DMS53 (cell line): ENCODE measurements around the gene EML3.
A peak's percentile ranks its signal among the peaks of the same experiment; 100 is the strongest.
"Not testable (repeated sequence)": the region's sequence is repeated elsewhere in the genome, so short reads cannot be mapped to it uniquely, and the experiment has no call there.

ENCODE experiments used
- DNase-seq: peaks from one replicate; lab custom pipeline; 2025; lab: John Stamatoyannopoulos, UW

The EML3 gene, protein sequence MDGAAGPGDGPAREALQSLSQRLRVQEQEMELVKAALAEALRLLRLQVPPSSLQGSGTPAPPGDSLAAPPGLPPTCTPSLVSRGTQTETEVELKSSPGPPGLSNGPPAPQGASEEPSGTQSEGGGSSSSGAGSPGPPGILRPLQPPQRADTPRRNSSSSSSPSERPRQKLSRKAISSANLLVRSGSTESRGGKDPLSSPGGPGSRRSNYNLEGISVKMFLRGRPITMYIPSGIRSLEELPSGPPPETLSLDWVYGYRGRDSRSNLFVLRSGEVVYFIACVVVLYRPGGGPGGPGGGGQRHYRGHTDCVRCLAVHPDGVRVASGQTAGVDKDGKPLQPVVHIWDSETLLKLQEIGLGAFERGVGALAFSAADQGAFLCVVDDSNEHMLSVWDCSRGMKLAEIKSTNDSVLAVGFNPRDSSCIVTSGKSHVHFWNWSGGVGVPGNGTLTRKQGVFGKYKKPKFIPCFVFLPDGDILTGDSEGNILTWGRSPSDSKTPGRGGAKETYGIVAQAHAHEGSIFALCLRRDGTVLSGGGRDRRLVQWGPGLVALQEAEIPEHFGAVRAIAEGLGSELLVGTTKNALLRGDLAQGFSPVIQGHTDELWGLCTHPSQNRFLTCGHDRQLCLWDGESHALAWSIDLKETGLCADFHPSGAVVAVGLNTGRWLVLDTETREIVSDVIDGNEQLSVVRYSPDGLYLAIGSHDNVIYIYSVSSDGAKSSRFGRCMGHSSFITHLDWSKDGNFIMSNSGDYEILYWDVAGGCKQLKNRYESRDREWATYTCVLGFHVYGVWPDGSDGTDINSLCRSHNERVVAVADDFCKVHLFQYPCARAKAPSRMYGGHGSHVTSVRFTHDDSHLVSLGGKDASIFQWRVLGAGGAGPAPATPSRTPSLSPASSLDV

DNA sequence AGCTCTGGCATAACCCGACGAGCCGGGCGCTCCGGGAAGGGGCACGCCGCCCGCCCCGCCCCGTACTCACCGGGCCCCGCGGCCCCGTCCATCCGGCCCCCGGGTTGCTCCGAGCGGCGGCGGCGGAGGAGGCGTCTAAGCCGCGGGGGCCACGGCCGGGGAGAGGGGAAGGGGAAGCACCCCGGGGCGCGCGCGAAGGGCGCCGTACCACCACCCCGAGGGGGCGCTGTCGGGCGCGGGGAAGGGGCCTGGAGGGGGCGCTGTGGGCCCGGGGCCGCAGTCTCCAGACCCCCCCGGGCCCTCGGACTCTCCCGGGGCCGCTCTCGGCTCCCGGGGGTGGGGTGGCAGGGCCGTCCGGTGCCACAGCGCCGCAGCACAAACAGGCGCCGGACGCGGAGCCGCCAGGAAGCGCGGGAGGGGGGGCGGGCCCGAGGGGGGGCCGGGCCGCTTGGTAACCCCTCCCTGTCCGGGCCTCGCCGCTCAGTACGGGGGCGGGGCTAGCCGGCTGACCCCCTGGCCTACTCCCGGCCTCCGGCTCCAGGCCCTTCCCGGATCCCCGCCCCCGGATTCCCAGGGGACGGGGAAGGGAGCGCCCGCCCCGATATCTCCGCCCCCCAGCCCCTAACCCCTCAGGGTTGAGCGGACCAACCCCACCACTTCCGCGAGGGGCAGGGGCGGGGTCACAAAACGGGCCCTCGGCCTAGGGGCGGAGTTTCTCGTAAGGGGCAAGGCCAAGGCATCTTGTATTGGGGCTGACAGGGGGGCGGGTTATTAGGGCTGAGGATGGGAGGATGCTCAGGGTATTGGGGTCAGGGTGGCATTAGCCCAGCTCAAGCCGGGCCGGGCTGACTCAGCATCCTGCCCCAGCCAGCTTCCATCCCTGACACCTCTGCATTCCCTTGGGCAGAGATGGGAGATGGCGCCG lies at the start of gene EML3, which contains the start of gene ROM1:
EML3 (minus strand) TSS at position 410 of the 925 bp plus-strand sequence; CDS start at position 92, 318 bp downstream.
ROM1 (plus strand) TSS at position 892 of the 925 bp plus-strand sequence; CDS start at position 917, 25 bp downstream.
- DNase-seq, result peak; percentile 92

DNA sequence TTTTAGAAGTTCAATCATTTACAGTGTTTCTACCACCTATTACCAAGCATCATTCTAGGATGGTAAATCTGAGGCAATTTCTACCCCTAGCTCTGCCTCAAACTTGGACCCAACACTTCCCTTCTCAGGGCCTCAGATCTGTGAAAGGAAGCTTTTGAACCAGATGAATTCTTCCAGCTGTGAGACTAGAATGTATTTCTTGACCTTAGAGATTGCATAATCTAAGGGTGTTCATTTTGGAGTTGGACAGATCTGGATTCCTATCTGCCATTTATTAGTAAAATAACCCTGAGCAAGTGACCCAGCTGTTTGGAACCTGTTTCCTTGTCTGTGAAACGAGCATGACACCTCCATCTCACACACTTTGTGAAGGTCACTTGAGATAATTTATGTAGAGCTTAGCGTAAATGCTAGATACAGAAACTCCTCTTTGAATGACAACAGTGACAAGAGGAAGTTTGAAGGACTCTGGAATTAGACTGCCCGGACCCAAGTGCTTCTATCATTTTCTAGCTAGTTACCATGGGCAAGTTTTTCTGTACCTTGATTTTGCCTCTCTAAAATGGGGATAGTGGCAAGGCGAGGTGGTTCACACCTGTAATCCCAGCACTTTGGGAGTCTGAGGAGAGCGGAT lies 44.3 kb upstream of the EML3 start:
- DNase-seq, result no peak

DNA sequence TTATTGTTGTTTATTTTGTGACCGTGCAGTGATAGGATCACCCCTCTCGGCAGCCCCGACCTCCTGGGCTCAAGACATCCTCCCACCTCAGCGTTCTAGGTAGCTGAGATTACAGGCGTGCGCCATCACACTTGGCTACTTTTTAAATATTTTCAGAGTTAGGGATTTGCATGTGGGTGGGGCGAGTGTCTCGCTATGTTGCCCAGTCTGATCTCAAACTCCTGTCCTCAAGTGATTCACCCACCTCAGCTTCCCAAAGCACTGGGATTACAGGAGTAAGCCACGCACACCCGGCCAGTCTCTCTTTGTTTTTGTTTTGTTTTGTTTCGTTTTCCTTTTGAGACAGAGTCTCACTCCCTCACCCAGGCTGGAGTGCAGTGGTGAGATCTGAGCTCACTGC lies 41.7 kb upstream of the EML3 start:
- DNase-seq, result no peak

DNA sequence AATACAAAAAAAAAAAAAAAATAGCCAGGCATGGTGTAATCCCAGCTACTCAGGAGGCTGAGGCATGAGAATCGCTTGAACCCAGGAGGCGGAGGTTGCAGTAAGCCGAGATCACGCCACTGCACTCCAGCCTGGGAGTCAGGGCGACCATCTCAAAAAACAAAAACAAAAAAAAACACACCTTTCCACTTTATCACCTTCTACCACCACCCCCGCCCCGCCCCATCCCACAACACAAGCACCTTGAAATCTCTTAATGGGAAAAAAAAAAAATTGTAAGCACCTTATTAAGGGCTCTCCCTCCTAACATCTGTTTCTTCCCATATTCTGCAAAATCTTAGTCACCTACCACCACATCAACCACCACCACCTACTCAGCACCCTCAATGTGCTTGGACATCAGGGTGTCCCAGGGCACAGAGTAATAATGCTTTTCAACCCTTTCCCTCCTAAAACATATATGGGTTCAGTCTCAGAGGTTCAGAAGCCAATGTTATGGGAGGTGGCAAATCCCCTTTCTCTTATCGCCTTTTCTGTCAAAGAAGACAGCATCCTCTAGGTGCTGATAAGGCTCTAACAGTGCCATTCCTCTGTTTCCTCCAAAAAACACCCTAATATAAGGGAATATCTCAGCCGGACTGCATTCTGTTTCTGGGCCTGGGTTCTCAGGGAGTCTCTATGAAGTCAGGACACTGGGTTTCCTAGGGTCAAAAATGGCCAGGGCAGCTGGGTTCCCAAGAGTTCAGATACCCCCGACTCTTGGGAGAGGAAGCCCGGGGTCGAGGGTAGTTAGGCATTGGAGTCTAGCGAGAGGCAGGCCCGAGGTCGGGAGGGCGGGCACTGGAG lies 39.8 kb upstream of the EML3 start:
- no peak for DNase-seq

DNA sequence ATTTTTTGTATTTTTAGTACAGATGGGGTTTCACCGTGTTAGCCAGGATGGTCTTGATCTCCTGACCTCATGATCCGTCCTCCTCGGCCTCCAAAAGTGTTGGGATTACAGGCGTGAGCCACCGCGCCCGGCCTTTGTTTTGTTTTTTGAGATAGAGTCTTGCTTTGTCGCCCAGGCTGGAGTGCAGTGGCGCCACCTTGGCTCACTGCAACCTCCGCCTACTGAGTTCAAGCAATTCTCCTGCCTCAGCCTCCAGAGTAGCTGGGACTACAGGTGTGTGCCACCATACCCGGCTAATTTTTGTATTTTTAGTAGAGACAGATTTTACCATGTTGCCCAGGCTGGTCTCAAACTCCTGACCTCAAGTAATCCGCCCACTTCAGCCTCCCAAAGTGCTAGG lies 37.7 kb upstream of the EML3 start:
- DNase-seq, result not testable (repeated sequence)

DNA sequence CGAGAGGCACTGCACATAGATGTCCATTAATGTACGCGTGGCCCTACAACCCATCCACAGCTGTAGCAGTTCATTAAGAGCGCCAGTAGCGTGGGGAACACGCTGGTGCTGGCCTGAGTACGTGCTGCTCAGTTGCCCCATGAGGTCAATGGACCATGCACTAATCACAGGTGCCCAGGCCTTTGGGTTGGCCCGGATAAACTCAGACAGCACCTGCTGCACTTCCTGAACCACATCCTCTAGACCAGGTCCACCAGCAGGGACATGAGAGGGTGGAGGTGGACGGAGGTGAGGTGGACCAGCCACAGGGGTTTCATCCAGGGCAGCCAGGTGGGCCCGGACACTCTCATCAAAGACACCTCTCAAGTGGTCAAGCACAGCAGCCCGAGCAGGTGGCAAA lies 36.9 kb upstream of the EML3 start:
- no peak for DNase-seq

DNA sequence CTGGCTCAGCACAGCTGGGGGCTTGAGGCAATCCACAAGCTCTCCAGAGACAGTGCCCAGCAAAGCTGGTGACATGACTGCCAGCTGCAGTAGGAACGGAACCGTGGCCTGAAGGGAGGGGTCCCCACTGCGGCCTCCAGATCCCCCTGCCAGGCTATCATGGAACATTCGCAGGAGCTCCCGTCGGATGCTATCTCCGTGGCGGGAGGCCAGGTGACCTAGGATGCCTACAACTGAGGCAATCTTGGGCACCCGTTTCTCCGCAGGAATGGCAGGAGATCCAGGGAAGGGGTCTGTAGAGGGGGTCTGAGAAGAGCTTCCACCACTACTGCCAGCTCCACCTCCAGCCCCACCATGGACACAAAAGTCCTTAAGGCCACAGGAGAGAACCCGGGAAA lies 36.4 kb upstream of the EML3 start:
- no peak for DNase-seq

DNA sequence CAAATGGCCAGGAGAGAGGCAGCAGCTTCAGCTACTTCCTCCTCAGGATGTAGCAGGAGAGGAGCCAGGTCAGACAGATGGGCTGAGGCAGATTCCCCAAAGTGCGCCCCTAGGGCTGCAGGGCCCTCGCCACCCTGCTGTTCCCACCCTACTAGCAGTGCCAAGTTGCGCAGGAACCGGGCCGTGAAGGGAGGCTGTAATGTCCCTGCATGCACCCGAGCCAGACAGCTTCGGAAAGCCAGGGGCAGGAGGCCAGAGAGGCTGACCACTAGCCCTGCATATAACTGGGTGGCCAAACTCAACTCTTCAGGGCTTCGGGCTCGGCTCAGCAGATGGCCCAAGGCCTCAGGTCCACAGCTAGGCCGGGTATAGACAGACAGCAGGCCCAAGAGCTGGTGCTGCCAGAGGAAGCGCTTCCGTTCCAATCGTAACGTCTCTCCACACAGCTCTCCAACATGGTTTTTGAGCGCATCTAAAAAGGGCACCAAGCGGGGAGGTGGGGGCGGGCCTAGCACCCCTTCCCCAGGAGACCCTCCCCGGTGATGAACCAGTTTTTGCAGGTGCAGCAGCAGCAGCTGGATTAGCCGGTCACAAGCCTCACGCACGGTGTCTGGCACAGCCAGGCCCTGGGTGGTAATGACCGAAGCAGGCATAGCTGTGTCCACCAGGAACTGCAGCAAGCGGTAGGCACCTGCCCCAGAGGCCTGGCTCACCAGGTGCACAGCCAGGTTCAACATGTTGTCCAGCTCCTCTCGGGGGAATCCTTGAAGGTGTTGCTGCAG lies 35.8 kb upstream of the EML3 start:
- no peak for DNase-seq

DNA sequence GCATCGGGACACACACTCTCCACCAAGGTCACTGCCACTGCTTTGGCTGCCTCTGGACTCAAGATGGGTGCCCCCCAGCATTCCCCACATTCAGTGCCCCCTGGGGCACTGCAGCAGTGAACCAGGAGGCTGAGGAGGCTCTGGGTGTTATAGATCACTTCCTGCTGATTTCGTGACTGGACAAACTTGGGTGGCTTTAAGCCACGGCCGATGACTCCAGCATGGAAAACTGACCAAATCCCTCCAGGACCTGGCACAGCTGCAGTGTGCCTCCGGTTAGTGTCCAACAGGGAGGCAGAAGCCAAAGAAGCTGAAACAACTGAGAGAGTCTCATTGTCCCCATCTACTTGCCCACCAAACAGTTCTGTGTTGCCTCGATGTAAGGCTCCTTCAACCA lies 35.0 kb upstream of the EML3 start:
- DNase-seq, result no peak

DNA sequence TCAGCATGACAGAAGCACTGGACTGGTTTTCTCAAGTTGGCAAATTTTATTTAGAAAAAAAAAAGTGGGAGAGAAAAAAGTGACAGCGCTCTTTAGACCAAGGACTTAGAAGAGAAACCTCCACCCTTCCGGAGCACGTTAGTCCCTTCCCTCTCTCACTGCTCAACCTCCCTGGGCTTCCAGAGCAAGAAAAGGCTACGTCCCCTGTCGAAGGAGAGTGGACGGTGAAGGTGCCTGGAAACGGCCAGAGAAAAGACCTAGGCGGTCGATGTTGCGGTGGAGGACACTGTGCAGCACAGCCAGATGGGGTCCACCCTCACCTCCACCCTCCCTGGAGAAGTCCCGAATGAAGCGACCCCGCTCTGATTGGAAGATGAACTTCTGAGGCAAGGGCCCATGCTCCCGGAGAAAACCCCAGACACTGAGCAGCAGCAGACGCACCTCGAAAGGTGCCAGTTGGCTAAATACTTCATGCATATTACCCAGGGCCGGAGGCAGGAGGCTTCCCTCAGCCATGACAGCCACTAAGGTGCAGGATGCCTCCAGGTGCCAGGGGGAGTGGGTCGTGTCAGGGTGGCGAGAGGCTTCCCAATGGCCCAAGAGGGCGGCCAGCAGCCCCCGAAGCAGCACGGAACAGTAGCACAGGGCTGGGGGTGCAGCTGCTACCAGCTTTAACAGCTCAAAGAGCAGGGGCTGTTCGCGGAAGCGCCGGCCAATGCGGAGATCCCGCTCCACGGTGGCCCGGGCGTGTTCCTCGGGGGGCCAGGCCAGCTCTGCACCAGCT lies 34.4 kb upstream of the EML3 start:
- DNase-seq, result no peak

DNA sequence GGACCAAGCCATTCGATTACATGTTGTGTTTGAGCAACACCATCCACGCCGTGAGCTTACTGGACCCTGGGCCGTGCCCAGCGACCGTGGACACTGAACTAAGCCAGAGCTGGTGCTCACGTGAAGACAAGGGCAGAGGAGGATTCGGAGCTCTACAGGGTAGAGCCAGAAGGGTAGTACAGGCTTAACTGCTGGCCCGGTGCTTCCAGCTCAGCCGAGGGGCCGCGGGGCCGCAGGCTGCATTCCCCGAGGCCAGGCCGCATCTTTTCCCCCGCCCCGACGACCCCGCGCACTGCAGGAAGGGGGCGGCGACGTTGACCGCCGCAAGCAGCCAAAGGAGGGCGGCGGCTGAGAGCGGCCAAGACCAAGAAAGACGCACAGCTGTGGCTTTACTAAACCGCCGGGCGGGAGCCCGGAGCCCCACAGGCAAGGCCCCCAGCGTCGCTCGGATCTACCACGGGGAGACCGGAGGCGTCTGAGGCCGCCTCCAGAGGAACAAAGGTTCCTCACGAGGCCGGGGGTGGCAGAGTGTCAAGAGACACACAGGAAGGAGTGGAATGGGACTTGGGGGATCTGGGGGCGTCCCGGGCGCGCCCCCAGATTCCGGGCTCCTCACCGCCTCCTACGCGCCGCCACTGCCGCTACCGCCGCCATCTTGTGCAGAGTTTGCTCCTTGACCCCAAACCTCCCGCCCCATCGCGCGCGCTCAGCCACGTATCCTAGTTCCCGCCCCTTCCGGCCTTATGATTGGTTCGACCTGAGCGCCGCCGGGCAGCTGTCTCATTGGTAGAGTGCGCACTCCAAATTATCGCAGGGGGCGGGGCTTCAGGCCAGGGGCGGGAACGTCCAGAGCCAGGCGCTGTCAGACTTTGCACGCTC lies 33.6 kb upstream of the EML3 start, which contains the start of gene GANAB:
GANAB (minus strand) TSS at position 668 of the 879 bp plus-strand sequence; CDS start at position 654, 14 bp downstream.
- peak; percentile 99 for DNase-seq

DNA sequence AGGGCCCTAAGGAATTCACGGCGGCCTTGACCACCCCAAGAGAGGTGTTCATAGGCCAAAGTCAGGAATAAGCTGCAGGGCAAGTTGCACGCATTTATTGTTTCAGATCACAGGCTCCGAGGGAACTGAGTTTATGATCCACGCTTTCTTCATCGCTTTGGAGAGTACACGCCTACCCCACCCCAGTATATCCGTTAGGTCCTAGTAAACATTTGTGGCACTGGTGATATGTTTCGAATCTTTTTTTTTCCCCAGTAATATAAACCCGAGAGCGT lies 33.0 kb upstream of the EML3 start:
- DNase-seq, result no peak

DNA sequence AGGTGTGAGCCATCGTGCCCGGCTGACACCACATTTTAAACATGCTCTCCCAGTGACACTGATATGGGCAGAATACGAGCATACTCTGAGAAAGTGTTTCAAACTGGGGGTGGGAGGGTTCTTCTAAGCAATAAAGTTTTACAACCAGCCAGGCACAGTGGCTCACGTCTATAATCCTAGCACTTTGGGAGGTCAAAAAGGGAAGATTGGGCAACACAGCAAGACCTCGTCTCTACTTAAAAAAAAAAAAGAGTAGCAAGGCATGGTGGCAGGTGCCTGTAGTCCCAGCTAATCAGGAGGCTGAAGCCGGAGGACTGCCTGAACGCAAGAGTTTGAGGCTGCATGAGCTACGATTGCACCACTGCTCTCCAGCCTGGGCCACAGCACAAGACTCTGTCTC lies 31.6 kb upstream of the EML3 start:
- DNase-seq, result no peak

DNA sequence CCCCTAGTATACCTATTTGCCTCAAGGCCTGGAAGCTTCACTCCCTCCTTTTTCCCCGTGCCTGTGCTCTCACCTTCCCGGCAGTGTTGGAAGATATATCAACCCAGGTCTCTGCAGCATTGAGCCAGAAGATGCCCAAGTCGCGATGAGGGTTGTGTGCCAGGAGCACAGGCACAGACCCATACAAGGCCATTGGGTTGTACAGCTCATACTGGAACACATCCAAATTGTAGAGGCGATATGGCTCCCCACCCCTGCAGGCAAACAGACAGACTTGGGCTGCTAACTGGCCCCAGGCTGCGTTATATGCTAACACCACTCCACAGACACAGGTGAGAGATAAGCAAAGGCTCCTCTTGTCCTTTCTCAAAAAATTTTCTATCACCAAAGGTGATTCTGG lies 19.9 kb upstream of the EML3 start:
- no peak for DNase-seq

DNA sequence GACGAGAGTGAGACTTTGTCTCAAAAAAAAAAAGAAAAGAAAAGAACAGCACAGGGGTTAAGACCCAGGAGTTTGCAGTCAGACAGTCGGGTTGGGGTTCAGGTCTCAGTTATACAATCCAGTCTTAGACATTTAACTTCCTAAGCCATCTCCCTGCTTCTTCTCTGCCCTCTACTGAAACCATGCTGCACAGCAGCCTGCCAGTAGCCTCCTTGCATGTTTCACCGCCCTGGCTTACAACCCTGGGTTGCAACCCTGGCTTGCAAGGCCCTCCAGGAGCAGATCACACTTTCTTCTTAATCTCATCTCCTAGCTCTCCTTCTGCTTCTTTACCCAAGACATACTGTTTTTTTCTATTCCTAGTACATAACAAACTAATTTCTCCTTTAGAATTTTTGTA lies 15.1 kb upstream of the EML3 start:
- no peak for DNase-seq

DNA sequence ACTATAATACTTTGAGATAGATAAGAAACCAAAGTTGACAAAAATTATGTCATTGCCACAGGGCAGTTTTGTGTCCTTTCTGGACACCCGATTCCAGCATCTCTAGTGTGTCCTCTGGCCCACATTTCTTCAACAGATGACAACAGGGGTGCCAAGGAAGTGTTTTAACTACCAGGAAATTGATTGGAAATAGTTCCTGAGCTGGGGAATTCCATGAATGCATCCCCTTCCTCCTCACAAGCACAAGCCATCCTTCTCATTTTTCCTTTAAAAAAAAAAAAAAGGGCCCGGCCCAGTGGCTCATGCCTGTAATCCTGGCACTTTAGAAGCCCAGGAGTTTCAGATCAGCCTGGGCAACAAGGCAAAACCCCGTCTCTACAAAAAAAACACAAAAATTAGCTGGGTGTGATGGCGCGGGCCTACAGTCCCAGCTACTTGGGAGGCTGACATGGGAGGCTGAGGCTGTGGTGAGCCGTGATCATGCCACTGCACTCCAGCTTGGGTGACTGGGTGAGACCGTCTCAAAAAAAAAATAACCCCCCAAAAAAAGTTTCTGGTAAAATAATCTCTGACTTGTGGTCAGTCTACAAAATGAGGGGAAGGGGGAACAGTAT lies 10.0 kb upstream of the EML3 start:
- DNase-seq, result no peak
